C4-2B (cell line): ENCODE measurements around the gene PRR12.

Experiments
- CTCF ChIP-seq: fragments of 450-650 bp; conservative IDR thresholded peaks from 2 replicates; pipeline ENCODE4 v1.5.1; 2017; ENCODE audit warnings: mild to moderate bottlenecking
- ZFX ChIP-seq: fragments of 450-650 bp; IDR thresholded peaks from 2 replicates; pipeline ENCODE4 v1.6.1; 2017

- TF ChIP-seq CTCF, result no peak
- TF ChIP-seq ZFX, result no peak
These were observed 11.8 kb upstream of the PRR12 start for GRCh38 chr19:49579193-49579592.
